Measurements from ENCODE around the gene KRT79. TPM values are rescaled to one million over a fixed set of nuclear protein-coding genes. Genes with fewer than 3 reads are reported as not detected.

KRT79 gene
- total and polyA plus RNA-seq, 2 of the 8 experiments (the other 6 are each of a cell fraction or from before 2014, with no cell fraction given) = not detected

DNA sequence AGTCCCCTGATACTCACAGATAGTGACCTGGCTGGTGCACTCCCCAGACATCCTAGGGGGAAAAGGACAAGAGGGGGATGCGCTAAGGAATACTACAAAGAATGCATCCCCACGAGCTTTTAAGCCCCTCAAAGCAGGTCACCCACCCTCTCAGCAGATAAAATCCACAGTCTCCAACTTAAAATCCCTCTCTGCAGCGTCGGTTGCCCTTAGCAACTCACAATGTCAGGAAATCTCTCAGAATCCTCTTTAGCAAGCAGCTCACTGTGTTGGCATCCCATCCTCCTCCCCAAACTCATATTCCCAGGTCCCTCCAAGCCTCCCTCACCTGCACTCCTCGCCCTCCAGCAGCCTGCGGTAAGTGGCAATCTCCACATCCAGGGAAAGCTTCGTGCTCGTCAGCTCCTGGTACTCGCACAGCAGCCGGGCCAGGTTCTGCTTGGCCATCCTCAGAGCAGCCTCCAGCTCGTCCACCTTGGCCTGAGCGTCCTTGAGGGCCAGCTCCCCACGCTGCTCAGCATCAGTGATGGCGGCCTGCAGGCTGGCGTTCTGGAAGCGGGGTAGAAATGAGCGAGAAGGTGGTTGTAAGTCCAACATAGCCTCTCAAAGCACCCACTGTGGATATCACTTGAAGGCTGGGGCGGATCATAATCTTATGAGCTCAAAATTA, 5.5 kb upstream of the KRT79 start:
- WGBS, 2 experiments (ENCODE audit: extremely low coverage in 1 of 2, insufficient coverage in 1 of 2, insufficient read length in 1 of 2, insufficient replicate concordance in 2 of 2, low coverage in 1 of 2, low lambda C conversion rate in 2 of 2, missing lambda C conversion rate in 1 of 2) = 91% methylated on average over 17 of the region's 18 CpGs; no CpG with 5 or more reads in 1 of the 2 experiments
- Histone ChIP-seq H3K79me1 (ENCODE audit: low read depth, low read length) (no peaks in the 10 kb centered on the region), H2BK20ac (ENCODE audit: low read length) (no peak overlapping the region), H3K18ac (ENCODE audit: extremely low read depth, low read length) (no peak overlapping the region), H3K9me3 (ENCODE audit: insufficient read depth in 2 of 2, low read depth in 1 of 2, low read length in 1 of 2) (no peaks in the 10 kb centered on the region; a peak in 1 of 4 replicates), H2BK12ac (ENCODE audit: low read depth, low read length) (no peak overlapping the region), H3K23ac (ENCODE audit: insufficient read length) (no peak overlapping the region), H4K8ac (ENCODE audit: extremely low read depth, insufficient read depth, low read length) (no peak overlapping the region), H2BK120ac (replicated peaks; ENCODE audit: low read depth, low read length) (no peak overlapping the region), H3K79me2 (ENCODE audit: control insufficient read depth in 1 of 2, insufficient read depth in 2 of 2, low read length in 2 of 2) (no peaks in the 10 kb centered on the region), H4K20me1 (replicated peaks in 1 of 2; ENCODE audit: control insufficient read depth in 1 of 2, insufficient read depth in 2 of 2, low read length in 2 of 2) (no peaks in the 10 kb centered on the region), H3K56ac (replicated peaks; ENCODE audit: insufficient read length, low read depth, low read length) (no peak overlapping the region), H2BK15ac (ENCODE audit: low read length) (no peak overlapping the region), H3K9ac (replicated peaks in 1 of 4; ENCODE audit: extremely low read depth in 1 of 4, low read depth in 3 of 4, low read length in 3 of 4) (no peak overlapping the region), H3K27me3 (replicated peaks in 1 of 4; ENCODE audit: control insufficient read depth in 3 of 4, extremely low read depth in 1 of 4, insufficient read depth in 3 of 4, low read length in 3 of 4) (peaks cover 0 to 2% (median 0%) of the 10 kb centered on the region in 4 experiments; a peak in 1 of 7 replicates), H3K4ac (replicated peaks; ENCODE audit: insufficient read length, low read depth, low read length) (no peak overlapping the region), H3K14ac (ENCODE audit: insufficient read length) (no peak overlapping the region), H3K4me3 (ENCODE audit: extremely low read depth in 1 of 4, insufficient read depth in 2 of 4, low read depth in 3 of 4, low read length in 4 of 4) (no peak overlapping the region), H3K4me2 (ENCODE audit: insufficient read depth in 1 of 2, low read depth in 2 of 2, low read length in 2 of 2) (no peak overlapping the region), H3K23me2 (ENCODE audit: low read depth, low read length) (no peaks in the 10 kb centered on the region), H4K91ac (replicated peaks; ENCODE audit: insufficient read length, low read length) (no peak overlapping the region), H2AFZ (ENCODE audit: low read length) (no peak overlapping the region), H3K27ac (ENCODE audit: low read depth, low read length) (no peak overlapping the region), H3K4me1 (replicated peaks in 1 of 4; ENCODE audit: control insufficient read depth in 3 of 4, insufficient read depth in 4 of 4, low read length in 3 of 4) (no peaks in the 10 kb centered on the region), H3K36me3 (ENCODE audit: control insufficient read depth in 2 of 4, insufficient read depth in 4 of 4, low read length in 3 of 4) (no peaks in the 10 kb centered on the region), H2AK5ac (ENCODE audit: low read depth, low read length) (no peak overlapping the region), H2BK5ac (ENCODE audit: low read depth, low read length) (no peak overlapping the region), H4K5ac (ENCODE audit: insufficient read length, low read depth, low read length) (no peak overlapping the region)
- no peak for FAIRE-seq
- ChIA-PET CTCF (ENCODE audit: partially characterized antibody) (interaction anchor here (0.9 to 2.2 kb wide), 13 partner anchors 11 to 444 kb away, joined by 3 to 7 read pairs (median 4); no protein-coding TSS in a partner anchor), POLR2A (ENCODE audit: partially characterized antibody) (interaction anchor here (0.5 kb wide), 1 partner anchor 797 kb away, joined by 3 read pairs; no protein-coding TSS in a partner anchor)
- no peak for DNase-seq (ENCODE audit: low read depth in 1 of 2, low spot score in 2 of 2)
- TF ChIP-seq ZNF274 (IDR thresholded peaks at IDR 0.05; ENCODE audit: borderline replicate concordance, extremely low read depth, low read length) (no peak), TEAD4 (IDR thresholded peaks at IDR 0.05; ENCODE audit: low read depth, low read length) (no peak), CREB1 (IDR thresholded peaks at IDR 0.05) (no peak), KDM4A (IDR thresholded peaks at IDR 0.05; ENCODE audit: low read depth, low read length, severe bottlenecking) (no peak), CHD1 (IDR thresholded peaks at IDR 0.05; ENCODE audit: low read depth, low read length) (no peak), SIX5 (IDR thresholded peaks at IDR 0.05; ENCODE audit: low read depth, low read length) (no peak), BACH1 (IDR thresholded peaks at IDR 0.05; ENCODE audit: low read length) (no peak), JUND (IDR thresholded peaks at IDR 0.05; ENCODE audit: low read length) (no peak), HDAC6 (IDR thresholded peaks at IDR 0.05; ENCODE audit: low read depth, low read length) (no peak), RFX5 (IDR thresholded peaks at IDR 0.05; ENCODE audit: borderline replicate concordance, low read depth, low read length) (no peak), KDM5A (IDR thresholded peaks at IDR 0.05; ENCODE audit: low read length) (no peak), JUN (IDR thresholded peaks at IDR 0.05; ENCODE audit: low read depth, low read length) (no peak)
- TF ChIP-seq, protein P1, sequence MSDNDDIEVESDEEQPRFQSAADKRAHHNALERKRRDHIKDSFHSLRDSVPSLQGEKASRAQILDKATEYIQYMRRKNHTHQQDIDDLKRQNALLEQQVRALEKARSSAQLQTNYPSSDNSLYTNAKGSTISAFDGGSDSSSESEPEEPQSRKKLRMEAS (IDR thresholded peaks at IDR 0.05) = no peak
- TF ChIP-seq, protein P2, sequence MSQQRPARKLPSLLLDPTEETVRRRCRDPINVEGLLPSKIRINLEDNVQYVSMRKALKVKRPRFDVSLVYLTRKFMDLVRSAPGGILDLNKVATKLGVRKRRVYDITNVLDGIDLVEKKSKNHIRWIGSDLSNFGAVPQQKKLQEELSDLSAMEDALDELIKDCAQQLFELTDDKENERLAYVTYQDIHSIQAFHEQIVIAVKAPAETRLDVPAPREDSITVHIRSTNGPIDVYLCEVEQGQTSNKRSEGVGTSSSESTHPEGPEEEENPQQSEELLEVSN (IDR thresholded peaks at IDR 0.05) = no peak

Measured in H1 (cell line).